Suppressor macrophage treated with lipopolysaccharide for 4 hours (primary cell): ENCODE measurements around the gene TNRC6C.
"Not testable (repeated sequence)": the region's sequence is repeated elsewhere in the genome, so short reads cannot be mapped to it uniquely, and the experiment has no call there.

Experiments
- DNase-seq: peaks from one replicate; pipeline ENCODE4 v3.0.0-alpha.2; 2020

TNRC6C gene

DNA sequence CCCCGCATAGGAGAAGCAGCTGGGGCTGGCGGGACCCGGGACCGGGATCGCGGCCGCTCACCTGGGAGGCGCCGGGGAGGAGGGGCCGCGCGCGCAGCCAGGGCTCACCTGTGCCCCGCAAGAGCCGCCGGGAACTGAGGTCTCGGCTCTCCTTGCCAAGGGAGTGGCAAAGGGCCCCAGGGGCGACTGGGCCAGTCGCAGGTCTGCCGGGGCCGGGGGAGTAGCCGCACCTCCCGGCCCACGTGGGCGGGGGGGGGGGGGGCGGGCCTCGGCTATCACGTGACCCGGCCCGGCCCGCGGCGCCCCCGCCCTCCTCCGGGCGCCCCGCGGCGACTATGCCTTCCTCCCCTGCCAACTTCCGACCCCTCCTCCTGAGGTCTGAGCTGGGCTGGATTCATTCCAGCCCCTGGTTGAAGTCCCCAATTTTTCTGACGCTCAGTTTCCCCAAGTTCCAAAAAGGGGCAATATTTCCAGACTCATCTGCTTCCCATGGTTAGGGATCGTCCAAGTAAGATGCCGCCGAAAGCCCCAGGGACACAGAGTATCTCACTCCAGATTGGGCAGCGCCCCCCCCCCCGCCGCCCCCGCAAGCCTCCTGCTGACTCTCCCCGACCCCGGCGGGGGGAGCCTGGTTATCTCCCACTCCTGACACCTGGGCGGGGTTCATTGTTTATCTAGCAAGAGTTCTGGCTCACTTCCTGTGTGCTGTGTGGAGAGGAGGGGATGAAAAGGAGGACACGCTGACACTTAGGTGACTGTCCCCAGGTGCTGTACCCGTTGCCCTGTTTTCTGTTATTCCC is 170.2 kb downstream of the TNRC6C start, which contains the start of gene TMC6:
Gene TMC6, minus strand, starts transcription at position 205 of the 800 bp plus-strand sequence. CDS start 1,923 bp downstream, outside the sequence.
- DNase-seq, result peak; percentile 58

DNA sequence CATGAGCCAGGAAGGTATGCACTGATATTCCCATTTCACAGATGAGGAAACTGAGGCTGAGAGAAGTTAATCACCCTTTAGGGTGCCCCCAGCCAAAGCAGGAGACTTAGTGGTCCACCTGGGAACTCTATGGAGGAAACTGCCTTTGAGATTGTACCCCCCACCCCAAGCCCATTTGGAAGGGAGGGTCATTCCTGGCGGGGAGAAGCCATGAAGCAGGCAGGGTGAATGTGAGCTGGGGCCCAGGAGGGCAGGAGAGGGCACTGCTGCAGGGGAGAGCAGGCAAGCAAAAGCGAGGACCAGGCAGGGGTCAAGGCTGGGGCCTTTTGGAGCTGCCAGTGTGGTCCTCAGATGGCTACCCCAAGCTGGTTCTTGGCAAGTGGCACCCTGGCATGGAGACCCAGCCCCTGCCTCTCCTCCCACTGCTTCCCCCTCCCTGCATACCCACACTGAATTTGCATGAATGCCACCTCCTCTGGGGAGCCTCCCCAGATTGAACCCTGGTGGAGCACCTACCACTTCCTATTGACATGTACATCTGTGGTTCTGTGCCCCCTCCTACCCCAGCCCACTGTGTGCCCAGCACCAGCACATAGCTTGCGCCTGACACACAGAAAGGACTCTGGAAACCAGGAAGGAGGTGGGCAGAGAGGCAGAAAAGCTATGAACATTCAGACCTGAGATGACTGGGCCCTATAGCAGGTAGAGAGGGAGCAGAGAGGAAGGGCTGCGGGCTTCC is 171.0 kb downstream of the TNRC6C start:
- no peak for DNase-seq

DNA sequence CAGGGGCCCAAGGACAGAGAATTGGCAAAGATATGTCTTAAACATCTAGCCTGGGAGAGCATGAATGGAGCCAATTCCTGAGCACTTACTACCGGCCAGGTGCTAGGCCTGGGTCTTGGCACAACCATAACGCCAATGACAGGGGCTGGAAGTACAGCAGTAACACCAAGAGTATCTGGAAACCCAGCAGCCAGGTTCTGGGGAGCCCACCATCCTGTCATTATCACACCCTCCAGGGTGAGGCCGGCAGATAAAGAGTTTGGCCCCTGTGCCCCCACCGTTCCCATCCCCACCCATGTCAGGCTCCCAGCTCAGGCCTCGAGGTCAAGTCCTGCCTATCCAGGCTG is 171.6 kb downstream of the TNRC6C start:
- DNase-seq, result no peak

DNA sequence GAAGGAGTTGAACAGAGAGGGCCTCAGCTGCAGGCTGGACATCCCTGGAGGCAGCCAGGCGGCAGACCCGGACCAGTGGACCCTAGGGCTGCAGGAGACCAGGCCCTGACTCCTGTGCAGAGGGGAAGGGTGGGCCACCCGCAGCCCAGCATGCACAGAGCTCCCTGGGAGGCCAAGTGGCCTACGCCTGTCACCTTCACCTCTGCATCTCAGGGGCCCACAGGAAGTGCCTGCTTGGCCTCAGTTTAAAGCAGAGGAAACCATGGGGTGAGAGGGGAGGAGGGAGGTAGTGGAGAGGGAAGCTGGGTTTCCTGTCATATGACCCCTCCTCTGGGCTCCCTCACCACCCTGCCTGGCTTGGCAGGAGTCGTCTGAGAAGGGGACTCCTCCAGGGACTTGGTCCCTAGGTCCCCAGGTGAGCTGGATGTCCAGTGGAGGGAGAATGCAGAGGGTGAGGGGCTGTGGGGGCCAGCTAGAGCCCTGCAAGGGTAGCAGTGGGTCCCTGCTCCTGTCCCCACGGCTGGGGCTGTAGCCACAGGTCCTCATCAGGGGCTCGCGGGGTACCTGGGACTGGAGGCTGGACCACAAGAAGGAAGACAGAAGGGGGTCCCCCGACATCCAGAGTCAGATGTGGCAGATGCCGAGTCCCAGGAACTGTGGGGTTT is 172.1 kb downstream of the TNRC6C start, which contains the start of gene TMC8:
Gene TMC8, plus strand, starts transcription at position 335 of the 665 bp plus-strand sequence. CDS start 818 bp downstream, outside the sequence.
- DNase-seq, result peak; percentile 41

DNA sequence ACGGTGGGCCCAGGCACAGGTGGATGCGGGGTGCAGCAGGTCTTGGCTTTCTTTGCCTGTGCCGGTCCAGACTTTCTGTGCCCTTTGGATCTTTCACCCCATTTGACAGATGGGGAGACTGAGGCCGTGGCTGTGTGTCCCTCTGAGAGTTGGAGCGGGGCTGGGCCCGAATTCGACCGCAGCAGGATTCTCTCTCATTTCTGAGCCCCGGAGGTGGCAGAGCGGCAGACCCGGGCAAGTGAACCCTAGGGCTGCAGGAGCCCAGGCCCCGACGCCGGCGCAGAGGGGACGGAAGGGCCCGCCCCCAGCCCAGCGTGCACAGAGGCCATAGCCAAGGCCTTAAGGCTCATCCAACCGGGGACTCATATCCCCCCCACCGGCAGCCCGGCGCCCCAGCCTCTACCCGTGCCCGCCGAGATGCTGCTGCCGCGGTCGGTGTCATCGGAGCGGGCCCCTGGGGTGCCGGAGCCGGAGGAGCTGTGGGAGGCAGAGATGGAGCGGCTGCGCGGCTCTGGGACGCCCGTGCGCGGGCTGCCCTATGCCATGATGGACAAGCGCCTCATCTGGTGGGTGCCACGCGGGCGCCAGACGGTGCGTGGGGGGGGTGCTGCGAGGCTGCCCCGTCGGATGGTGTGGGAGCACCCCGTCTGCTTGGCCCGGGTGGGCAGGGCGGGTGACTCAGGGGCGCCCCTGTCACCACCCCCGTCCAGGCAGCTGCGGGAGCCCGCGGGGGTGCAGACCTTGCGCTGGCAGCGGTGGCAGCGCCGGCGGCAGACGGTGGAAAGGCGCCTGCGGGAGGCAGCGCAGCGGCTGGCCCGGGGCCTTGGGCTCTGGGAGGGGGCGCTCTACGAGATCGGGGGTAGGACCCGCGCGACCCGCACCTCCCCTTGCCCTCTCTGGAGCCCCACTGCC is 172.9 kb downstream of the TNRC6C start:
- no peak for DNase-seq

DNA sequence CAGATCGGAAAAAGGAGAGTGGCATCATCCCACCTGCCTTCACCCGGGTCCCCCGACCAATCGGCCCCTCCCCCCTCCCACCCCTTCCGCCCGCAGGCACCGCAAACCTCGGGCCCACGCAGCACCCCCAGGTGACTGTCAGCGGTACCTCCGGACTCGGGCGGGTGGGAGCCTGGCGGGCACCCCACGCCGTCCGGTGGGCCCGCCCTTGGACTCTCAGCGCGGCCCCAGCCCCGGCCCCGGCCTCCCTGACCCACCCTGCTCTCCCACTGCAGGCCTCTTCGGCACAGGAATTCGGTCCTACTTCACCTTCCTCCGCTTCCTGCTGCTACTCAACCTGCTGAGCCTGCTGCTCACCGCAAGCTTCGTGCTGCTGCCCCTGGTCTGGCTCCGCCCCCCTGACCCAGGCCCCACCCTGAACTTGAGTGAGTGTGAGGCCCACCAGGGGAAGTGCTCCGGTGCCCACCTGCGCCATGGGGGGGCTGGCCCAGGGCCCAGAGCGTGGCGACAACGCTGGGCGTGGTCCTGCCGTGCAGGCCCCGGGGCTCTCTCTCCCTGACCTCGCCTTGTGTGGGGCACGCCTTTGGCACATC is 173.7 kb downstream of the TNRC6C start:
- DNase-seq, result no peak

DNA sequence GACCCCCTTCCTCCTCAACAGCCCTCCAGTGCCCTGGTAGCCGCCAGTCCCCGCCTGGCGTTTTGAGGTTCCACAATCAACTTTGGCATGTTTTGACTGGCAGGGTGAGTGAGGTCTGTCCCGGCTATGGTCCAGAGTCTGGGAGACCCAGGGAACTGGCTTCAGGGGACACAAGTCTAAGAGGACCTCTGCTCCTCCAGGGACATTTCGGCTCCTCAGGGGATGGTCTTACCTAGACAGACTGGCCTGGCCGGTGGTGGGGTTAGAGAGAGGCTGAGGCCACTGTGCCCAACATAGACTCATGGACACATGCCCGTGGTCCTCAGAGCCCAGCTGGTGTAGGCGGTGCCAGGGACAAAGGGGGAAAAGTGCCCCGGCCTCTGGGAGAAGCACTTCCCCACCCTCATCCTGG is 174.3 kb downstream of the TNRC6C start:
- DNase-seq, result no peak

DNA sequence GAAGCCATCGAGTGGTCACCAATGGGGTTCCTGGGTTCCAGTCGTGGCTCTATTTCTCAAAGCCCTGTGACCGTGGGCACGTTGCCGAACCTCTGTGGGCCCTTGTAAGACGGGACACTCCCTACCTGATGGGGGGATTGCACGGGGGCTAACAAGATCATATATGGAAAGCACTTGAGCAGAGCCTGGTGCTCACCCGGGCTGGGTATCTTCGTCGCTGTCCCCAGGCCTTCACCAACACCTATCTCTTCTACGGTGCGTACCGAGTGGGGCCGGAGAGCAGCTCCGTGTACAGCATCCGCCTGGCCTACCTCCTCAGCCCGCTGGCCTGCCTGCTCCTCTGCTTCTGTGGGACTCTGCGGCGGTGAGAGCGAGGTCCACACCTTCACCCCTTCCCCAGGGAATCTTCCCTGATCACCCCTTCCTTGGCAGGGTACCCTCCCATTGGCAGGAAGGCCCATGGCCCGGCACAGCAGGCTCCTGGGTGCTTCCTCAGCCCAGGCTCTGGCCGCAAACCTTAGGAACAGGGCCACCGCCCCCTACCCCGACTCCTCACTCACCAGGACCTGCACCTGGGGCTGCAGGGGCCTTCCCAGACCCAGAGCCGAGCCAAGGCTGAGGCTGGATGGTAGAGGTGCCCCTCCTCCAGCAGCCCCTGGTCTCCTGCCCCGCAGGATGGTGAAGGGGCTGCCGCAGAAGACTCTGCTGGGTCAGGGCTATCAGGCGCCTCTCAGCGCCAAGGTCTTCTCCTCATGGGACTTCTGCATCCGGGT is 174.9 kb downstream of the TNRC6C start:
- no peak for DNase-seq

DNA sequence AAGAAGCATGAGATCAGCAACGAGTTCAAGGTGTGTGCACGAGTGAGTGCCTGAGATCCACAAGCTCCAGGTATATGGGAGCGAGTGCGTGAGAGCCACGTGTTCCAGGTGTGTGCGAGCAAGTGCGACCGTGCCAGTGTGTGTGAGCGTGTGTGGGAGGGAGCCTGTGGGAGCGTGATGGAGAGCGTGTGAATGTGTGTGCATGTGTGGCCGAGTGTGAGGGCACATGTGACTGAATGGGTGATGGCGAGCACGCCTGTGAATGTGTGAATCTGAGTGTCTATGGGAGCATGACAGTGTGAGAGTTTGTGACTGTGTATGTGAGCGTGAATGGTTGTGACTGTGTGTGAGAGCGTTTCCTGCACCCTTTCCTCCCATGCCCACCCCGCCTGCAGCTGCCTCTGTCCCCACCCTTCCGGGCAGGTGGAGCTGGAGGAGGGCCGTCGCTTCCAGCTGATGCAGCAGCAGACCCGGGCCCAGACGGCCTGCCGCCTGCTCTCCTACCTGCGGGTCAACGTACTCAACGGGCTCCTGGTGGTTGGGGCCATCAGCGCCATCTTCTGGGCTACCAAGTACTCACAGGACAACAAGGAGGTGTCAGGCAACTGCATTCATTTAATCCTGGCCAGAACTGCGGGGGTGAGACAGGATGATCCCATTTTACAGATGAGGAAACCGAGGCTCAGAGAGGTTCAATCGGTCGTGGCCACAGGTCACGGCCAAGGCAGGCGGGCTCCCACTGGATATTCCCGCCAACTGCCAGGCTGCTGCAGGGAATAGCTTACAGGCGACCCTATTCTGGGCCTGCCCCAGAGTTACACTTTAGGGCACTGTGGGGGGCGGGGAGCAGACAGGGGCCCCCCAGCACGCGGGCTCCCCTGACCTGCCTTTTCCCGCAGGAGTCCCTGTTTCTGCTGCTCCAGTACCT is 175.7 kb downstream of the TNRC6C start:
- peak; percentile 51 for DNase-seq

DNA sequence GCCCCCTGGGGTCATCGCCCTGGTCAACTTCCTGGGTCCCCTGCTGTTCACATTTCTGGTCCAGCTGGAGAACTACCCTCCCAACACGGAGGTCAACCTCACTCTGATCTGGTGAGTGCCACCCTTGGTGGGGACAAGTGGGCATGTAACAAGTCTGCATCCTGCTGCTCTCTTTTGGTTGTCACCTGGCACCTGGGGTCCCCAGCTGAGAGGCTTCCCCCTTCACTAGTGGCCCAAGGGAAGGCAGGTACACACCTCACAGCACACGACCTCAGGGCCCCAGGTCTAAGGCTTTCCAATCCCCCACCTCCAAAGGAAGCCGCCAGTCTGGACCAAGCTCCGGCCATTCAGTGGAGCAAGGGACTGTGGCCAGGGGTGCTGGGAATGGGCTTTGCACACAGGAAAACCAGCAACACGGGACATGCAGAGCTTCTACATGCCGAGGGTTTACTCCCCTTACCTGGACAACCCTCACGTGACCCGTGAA is 176.4 kb downstream of the TNRC6C start:
- DNase-seq, result no peak

DNA sequence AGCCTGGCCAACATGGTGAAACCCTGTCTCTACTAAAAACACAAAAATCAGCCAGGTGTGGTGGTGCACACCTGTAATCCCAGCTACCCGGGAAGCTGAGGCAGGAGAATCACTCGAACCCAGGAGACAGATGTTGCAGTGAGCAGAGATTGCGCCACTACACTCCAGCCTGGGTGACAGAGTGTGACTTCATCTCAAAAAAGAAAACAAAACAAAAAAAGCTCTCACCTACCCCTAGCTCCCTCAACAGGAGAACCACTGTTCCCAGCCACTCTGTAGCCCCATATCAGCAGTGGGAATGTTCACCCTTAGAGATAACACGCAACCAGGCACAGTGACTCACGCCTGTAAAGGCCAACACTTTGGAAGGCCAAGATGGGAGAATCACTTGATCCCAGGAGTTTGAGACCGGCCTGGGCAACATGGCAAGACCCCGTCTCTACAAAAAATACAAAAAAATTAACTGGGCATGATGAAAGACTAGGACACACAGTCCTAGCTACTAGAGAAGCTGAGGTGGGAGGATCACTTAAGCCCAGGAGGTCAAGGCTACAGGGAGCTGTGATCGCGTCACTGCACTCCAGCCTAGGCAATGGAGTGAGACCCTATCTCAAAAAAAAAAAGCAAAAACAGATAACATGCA is 177.5 kb downstream of the TNRC6C start:
- DNase-seq, result no peak

DNA sequence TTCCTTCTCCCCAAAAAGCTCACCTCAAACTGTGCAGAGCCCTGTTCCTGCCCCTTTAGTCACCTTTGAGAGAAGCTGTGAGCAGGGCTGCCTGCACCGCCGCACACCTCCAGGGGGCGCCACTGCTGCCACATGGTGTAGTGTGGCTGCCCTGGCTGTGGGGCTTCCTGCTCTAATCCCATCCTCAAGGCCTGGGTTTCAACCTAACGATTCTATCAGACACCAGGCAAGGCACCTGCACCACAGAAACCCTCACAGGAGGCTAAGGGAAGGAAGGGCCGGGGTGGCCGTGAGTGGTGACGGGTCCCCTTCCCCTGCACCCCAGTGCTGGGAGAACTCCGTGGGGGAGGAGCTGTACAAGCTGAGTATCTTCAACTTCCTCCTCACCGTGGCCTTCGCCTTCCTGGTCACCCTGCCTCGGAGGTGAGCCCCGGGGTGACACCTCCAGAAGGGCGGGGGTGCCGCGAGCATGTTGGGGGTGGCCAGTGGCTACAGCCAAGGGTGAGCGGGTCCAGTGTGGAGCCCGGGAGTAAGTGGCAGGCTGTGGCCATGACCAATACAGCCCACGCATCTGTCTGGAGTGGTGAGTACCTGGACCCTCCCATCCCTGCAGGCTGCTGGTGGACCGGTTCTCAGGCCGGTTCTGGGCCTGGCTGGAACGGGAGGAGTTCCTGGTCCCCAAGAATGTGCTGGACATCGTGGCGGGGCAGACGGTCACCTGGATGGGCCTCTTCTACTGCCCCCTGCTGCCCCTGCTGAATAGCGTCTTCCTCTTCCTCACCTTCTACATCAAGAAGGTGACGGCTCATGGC is 179.1 kb downstream of the TNRC6C start:
- no peak for DNase-seq

DNA sequence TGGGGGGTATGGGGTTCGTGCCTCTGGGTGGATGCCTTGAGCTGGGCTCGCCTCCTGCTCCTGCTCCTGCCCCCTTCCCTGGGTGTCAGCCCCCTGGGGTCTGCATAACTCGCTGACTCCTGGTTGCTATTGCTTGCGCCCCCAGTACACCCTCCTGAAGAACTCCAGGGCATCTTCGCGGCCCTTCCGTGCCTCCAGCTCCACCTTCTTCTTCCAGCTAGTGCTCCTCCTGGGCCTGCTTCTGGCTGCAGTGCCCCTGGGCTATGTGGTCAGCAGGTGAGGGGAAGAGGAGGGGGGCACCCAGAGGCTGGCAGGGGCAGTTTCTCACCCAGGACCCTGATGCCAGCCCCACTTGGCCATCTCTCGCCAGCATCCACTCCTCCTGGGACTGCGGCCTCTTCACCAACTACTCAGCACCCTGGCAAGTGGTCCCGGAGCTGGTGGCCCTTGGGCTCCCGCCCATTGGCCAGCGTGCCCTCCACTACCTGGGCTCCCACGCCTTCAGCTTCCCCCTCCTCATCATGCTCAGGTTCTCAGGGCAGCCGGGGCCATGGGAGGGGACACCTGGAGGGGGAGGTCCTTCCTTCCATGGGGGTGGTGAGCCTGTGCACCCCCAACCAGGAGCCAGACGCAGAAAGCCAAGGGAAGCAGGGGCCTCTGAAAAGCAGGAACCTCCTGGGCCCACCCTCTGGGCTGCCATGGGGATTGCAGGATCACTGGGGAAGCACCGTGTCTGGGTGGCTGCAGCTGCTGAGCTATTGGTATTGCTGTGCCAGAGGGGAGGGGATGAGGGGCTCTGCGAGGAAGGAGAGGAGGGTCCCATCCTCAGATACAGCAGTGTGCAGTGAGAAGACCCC is 179.9 kb downstream of the TNRC6C start:
- no peak for DNase-seq

DNA sequence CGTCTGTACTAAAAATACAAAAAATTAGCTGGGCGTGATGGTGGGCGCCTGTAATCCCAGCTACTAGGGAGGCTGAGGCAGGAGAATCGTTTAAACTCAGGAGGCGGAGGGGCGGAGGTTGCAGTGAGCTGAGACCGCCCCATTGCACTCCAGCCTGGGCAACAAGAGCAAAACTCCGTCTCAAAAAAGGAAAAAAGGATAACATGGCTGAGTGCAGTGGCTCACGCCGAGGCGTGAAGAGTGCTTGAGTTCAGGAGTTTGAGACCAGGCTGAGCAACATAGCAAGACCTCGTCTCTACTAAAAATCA is 181.3 kb downstream of the TNRC6C start:
- DNase-seq, result not testable (repeated sequence)

DNA sequence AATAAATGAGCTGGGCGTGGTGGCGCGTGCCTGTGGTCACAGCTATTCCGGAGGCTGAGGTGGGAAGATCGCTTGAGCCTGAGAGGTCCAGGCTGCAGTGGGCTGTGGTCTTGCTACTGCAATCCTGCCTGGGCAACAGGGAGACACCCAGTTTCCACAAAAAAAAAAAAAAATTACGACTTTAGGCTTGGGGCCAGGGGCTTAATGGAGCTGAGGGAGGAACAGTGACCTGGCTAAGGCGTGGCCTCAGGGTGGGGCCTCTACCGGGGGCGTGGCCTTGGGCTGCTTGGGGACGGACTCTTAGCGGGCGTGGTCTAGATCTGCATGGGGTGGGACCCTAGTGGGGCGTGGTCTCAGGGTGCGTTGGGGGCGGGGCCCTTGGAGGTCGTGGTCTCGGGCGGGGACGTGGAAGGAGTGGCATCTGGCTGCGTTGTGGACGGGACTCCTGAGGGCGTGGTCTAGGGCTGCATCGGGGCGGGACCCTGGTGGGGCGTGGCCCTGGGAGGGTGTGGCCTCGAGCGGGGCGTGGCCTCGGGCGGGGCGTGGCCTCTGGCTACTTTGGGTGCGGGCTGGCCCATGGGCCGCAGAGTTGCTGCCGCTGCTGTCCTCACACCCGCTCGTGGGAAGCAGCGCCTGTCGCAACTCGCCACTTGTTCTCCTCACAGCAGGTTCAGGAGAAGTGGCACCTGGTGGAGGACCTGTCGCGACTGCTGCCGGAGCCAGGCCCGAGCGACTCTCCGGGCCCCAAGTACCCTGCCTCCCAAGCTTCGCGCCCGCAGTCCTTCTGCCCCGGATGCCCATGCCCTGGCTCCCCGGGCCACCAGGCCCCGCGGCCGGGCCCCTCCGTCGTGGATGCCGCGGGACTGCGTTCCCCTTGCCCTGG is 181.9 kb downstream of the TNRC6C start:
- DNase-seq, result peak; percentile 98

DNA sequence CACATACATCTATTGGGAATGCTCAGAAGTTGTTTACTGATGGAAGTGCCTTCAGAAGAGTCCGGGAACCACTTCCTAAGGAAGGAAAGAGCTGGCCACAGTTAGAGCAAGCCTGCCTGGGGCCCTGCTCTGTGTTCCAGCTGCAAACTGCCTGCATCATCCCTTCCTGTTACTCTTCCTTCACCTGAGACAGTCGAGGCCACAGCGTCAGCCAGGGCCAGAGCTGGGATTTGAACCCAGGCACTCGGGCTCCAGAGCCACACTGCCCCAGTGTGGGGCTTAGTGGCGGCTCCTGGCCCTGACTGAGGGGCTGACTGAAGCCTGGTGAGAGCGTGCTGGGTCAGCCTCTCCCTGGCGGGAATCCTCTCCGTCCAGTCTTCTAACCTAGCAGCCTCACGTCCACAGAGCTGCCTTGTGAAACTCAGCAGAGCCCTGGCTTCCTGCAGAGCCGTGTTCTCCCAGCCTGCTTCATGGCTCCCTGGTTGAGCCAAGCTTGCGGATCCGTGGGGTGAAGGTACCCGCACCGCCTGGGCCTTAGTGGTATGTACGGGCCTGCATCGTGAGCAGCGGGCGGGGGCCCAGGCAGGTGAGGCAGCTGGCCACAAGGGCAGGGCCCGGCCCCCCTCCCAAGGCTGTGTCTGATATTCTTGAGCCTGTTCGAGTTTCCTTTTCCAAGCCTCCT is 183.1 kb downstream of the TNRC6C start:
- no peak for DNase-seq
